OCI-LY3 (cell line): ENCODE results near the gene MMP17.

ENCODE experiments used
- EZH2phosphoT487 ChIP-seq: fragments of 200-600 bp; shearing (Covaris generic); IDR thresholded peaks from 2 replicates; pipeline ENCODE4 v1.6.1; 2018; ENCODE audit warnings: antibody characterized with exemption, mixed run types, low read depth
- TF ChIP-seq, protein P1 (sequence below): fragments of 200-600, 300-600 bp; sonication (generic); IDR thresholded peaks from 2 replicates; pipeline ENCODE4 v1.5.1; 2014; ENCODE audit warnings: antibody characterized with exemption, low read length, low read depth

DNA sequence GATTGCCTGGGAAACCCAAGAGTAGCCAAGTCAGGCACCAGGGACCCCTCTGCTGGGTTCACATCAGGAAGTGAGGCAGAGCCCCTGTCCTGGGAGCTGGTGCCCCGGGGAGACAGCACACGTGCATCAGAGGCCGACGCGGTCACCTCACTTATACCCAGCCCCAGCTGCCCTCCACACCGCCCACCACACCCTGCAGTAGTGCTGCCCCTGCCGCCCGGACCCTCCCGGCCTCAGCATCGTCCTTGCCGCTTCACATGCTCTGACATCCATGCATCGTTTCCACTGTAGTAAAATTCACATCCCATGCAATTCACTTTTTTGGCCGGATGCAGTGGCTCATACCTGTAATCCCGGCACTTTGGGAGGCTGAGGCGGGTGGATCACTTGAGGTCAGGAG lies 14.0 kb downstream of the MMP17 start:
- TF ChIP-seq, protein P1, sequence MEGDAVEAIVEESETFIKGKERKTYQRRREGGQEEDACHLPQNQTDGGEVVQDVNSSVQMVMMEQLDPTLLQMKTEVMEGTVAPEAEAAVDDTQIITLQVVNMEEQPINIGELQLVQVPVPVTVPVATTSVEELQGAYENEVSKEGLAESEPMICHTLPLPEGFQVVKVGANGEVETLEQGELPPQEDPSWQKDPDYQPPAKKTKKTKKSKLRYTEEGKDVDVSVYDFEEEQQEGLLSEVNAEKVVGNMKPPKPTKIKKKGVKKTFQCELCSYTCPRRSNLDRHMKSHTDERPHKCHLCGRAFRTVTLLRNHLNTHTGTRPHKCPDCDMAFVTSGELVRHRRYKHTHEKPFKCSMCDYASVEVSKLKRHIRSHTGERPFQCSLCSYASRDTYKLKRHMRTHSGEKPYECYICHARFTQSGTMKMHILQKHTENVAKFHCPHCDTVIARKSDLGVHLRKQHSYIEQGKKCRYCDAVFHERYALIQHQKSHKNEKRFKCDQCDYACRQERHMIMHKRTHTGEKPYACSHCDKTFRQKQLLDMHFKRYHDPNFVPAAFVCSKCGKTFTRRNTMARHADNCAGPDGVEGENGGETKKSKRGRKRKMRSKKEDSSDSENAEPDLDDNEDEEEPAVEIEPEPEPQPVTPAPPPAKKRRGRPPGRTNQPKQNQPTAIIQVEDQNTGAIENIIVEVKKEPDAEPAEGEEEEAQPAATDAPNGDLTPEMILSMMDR, result no peak
- TF ChIP-seq EZH2phosphoT487, result no peak
